Stimulated activated CD8-positive, alpha-beta memory T cell treated with anti-CD3 and anti-CD28 coated beads, Interleukin-4, amount 100 ng/mL, for 1 hour (primary cell): ENCODE results near the gene TP53TG3B.
A peak's percentile ranks its signal among the peaks of the same experiment; 100 is the strongest.
"Not testable (repeated sequence)": the region's sequence is repeated elsewhere in the genome, so short reads cannot be mapped to it uniquely, and the experiment has no call there.

Source experiments
- DNase-seq, 2 donors: peaks; one replicate each; pipeline ENCODE4 v3.0.0-alpha.2; 2020; ENCODE audit warnings: low read depth in 2 of 2, low spot score in 1 of 2

The TP53TG3B gene

DNA sequence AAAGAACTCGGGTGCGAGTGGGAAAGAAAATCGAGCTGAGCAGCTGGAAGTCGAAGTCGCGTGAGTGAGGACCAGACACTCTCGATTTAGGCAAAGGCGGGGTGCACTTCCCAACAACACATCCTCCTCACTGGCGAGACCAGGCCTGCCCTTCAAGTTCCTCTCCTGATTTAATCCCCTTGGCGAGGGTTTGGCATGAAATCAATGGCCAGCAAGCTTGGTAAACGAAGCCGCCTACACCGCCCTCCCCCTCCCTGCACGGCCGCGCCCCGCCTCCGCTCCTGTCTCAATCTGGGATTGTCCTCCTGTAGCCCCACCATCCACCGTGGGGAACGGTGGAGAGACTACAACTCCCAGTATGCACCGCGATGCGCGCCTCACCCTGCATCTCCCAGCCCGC is at the start of gene TP53TG3B:
Gene TP53TG3B, plus strand, starts transcription at position 301 of the 400 bp plus-strand sequence. Its CDS starts 68 bp downstream, at position 369.
- DNase-seq, result not testable (repeated sequence)

GRCh38 chr16:33336226-33337012 is 24.2 kb upstream of the TP53TG3B start:
- peak in 1 of 2 donors; percentile 27 for DNase-seq

DNA sequence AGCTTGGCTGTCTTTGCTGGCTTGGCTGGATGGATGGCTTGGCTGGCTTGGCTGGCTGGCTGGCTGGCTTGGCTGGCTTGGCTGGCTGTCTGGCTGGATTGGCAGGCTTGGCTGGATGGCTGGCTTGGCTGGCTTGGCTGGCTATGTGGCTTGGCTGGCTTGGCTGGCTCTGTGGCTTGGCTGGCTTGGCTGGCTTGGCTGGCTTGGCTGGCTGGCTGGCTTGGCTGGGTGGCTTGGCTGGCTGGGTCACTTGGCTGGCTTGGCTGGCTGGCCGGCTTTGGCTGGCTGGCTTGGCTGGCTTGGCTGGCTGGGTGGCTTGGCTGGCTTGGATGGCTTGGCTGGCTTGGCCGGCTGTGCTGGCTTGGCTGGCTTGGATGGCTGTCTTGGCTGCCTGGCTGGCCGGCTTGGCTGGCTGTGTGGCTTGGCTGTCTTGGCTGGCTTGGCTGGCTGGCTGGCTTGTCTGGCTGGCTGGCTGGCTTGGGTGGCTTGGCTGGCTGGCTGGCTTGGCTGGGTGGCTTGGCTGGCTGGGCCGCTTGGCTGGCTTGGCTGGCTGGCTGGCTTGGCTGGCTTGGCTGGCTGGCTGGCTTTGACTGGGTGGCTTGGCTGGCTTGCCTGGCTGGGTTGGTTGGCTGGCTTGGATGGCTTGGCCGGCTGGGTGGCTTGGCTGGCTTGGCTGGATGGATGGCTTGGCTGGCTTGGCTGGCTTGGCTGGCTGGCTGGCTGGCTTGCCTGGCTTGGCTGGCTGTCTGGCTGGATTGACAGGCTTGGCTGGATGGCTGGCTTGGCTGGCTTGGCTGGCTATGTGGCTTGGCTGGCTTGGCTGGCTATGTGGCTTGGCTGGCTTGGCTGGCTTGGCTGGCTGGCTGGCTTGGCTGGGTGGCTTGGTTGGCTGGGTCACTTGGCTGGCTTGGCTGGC is 22.8 kb upstream of the TP53TG3B start:
- DNase-seq, result peak in 1 of 2 donors; percentile 14

DNA sequence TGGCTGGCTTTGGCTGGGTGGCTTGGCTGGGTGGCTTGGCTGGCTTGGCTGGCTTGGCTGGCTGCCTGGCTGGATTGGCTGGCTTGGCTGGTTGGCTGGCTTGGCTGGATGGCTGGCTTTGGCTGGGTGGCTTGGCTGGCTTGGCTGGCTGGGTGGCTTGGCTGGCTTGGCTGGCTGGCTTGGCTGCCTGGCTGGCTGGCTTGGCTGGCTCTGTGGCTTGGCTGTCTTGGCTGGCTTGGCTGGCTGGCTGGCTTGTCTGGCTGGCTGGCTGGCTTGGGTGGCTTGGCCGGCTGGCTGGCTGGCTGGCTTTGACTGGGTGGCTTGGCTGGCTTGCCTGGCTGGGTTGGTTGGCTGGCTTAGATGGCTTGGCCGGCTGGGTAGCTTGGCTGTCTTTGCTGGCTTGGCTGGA is 22.1 kb upstream of the TP53TG3B start:
- not testable (repeated sequence) for DNase-seq

DNA sequence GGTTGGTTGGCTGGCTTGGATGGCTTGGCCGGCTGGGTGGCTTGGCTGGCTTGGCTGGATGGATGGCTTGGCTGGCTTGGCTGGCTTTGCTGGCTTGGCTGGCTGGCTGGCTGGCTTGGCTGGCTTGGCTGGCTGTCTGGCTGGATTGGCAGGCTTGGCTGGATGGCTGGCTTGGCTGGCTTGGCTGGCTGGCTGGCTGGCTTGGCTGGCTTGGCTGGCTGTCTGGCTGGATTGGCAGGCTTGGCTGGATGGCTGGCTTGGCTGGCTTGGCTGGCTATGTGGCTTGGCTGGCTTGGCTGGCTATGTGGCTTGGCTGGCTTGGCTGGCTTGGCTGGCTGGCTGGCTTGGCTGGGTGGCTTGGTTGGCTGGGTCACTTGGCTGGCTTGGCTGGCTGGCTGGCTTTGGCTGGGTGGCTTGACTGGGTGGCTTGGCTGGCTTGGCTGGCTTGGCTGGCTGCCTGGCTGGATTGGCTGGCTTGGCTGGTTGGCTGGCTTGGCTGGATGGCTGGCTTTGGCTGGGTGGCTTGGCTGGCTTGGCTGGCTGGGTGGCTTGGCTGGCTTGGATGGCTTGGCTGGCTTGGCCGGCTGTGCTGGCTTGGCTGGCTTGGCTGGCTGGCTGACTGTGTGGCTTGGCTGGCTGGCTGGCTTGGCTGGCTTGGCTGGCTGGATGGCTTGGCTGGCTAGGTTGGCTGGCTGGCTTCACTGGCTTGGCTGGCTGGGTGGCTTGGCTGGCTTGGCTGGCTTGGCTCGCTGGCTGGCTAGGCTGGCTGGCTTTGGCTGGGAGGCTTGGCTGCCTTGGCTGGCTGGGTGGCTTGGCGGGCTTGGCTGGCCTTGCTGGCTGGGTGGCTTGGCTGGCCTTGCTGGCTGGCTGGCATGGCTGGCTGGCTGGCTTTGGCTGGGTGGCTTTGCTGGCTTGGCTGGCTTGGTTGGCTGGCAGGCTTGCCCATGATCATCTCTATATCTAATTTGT is 21.3 kb upstream of the TP53TG3B start:
- peak in 1 of 2 donors; percentile 10 for DNase-seq
